ENCODE data around the gene MTR.

Gene MTR

DNA sequence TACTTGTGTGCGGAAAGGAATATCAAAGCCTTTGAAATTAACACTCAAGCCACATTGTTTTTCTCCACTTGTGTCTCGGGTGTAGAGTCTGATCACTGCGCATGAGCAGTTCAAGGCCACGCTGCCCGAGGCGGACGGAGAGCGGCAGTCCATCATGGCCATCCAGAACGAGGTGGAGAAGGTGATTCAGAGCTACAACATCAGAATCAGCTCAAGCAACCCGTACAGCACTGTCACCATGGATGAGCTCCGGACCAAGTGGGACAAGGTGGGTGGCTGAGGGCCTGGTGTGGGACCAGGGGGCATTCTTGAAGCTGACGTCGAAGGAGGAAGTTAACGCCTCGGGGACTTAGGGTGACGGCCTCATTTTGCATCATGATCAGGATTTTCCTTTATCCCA, 43.7 kb upstream of the MTR start:
- H3K4me3 ChIP-seq (replicated peaks; ENCODE audit: low read depth, low read length) = no peak overlapping the region
- no peak for DNase-seq (ENCODE audit: extremely low read depth, insufficient read length)
- H3K36me3 ChIP-seq (ENCODE audit: control insufficient read depth, insufficient read depth, low read length) = no peaks in the 10 kb centered on the region
- H3K27me3 ChIP-seq (replicated peaks; ENCODE audit: control insufficient read depth, insufficient read depth, low read length) = peaks cover 1% of the 10 kb centered on the region; the same call in 1 of the 2 replicates
- TF ChIP-seq, protein P1, sequence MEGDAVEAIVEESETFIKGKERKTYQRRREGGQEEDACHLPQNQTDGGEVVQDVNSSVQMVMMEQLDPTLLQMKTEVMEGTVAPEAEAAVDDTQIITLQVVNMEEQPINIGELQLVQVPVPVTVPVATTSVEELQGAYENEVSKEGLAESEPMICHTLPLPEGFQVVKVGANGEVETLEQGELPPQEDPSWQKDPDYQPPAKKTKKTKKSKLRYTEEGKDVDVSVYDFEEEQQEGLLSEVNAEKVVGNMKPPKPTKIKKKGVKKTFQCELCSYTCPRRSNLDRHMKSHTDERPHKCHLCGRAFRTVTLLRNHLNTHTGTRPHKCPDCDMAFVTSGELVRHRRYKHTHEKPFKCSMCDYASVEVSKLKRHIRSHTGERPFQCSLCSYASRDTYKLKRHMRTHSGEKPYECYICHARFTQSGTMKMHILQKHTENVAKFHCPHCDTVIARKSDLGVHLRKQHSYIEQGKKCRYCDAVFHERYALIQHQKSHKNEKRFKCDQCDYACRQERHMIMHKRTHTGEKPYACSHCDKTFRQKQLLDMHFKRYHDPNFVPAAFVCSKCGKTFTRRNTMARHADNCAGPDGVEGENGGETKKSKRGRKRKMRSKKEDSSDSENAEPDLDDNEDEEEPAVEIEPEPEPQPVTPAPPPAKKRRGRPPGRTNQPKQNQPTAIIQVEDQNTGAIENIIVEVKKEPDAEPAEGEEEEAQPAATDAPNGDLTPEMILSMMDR (IDR thresholded peaks at IDR 0.05; ENCODE audit: insufficient read depth, low read length, poor library complexity, severe bottlenecking) = no peak

DNA sequence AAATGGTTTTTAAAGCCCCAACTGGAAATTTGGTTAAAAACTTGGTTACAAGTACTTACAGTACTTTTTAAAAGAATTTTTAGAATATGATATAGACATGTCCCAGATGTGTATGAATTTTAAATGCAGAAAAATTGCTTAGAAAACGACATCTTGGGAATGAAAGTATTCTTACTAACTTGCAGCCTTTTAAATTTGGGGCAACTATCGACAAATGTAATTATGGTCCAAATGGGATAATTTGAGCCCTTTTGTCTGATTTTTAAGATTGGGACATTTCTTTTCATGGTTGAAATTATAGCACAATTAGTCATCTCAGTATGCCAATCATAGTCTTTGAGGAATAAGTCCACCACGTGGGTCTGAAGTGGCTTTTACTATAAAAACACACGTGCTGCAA, 43.2 kb upstream of the MTR start:
- no peak overlapping the region for H3K4me3 ChIP-seq (replicated peaks; ENCODE audit: low read depth, low read length)
- peaks cover 1% of the 10 kb centered on the region; the same call in 1 of the 2 replicates for H3K27me3 ChIP-seq (replicated peaks; ENCODE audit: control insufficient read depth, insufficient read depth, low read length)
- H3K36me3 ChIP-seq (ENCODE audit: control insufficient read depth, insufficient read depth, low read length) = no peaks in the 10 kb centered on the region
- TF ChIP-seq, protein P1 (IDR thresholded peaks at IDR 0.05; ENCODE audit: insufficient read depth, low read length, poor library complexity, severe bottlenecking) = no peak
- DNase-seq (ENCODE audit: extremely low read depth, insufficient read length) = no peak

DNA sequence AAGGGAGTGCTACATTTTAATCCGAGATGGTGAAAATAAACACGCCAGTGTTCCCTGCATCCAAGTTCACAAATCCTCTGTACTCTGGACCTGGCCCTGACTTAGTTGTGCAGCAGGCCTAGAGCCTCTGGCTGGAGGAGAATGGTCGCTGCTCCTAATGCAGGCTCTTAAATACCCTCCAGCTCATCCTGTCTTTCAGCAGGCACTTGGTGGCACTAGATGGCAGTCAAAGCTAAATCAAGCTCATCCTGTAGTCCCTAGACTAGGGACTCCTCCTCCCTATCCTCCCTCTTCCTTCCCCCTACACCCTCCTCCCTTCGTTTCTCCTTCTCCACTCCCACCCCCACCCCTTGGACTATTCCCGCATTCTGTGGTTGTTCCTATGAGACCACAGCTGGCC, 41.6 kb upstream of the MTR start:
- Histone ChIP-seq H3K4me3 (replicated peaks; ENCODE audit: low read depth, low read length) (no peak overlapping the region), H3K27me3 (replicated peaks; ENCODE audit: control insufficient read depth, insufficient read depth, low read length) (peaks cover 1% of the 10 kb centered on the region; the same call in 1 of the 2 replicates), H3K36me3 (ENCODE audit: control insufficient read depth, insufficient read depth, low read length) (no peaks in the 10 kb centered on the region)
- DNase-seq (ENCODE audit: extremely low read depth, insufficient read length) = no peak
- TF ChIP-seq, protein P1 (IDR thresholded peaks at IDR 0.05; ENCODE audit: insufficient read depth, low read length, poor library complexity, severe bottlenecking) = peak; percentile 30

DNA sequence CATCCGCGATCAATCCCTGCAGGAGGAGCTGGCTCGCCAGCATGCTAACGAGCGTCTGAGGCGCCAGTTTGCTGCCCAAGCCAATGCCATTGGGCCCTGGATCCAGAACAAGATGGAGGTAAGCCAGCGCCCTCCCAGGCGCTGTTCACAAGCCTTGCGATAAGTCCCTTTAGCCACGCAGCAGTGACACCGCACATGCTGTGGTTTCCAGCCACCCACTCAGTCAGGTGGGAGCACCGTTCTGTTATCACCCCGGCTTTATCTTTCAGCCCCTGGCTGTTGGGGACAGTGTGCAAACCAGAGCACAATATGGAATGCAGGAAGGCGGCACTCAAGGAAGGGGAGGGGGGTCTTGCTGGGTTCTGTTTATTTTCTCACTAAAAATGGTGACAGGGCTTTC, 41.1 kb upstream of the MTR start:
- no peak for DNase-seq (ENCODE audit: extremely low read depth, insufficient read length)
- no peak overlapping the region for H3K4me3 ChIP-seq (replicated peaks; ENCODE audit: low read depth, low read length)
- TF ChIP-seq, protein P1 (IDR thresholded peaks at IDR 0.05; ENCODE audit: insufficient read depth, low read length, poor library complexity, severe bottlenecking) = no peak
- no peaks in the 10 kb centered on the region for H3K36me3 ChIP-seq (ENCODE audit: control insufficient read depth, insufficient read depth, low read length)
- H3K27me3 ChIP-seq (replicated peaks; ENCODE audit: control insufficient read depth, insufficient read depth, low read length) = peaks cover 1% of the 10 kb centered on the region; the same call in 1 of the 2 replicates

DNA sequence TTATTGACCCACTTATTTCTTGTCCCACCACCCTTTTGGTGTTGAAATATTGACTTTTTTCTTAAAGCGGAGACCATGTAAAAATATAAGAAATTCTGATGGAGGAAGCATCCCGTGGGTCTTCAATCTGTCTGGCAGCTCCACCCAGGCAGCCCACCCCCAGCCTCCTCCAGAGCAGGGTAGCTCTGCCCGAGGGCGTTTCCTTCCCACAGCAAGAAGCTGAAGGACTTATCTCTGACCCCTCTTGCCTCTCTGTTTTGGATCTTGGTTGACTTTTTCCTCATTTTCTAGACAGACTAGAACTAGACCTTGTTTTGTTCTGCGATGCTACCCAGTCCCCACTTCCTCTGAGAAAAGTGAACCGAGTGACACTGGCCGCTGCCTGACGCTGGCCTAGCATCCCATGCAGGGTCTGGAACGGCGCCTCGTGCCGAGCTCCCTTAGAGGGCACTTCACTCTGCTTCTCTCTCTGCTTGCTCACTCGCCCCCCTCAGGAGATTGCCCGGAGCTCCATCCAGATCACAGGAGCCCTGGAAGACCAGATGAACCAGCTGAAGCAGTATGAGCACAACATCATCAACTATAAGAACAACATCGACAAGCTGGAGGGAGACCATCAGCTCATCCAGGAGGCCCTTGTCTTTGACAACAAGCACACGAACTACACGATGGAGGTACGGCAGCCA, 40.4 kb upstream of the MTR start:
- Histone ChIP-seq H3K36me3 (ENCODE audit: control insufficient read depth, insufficient read depth, low read length) (no peaks in the 10 kb centered on the region), H3K4me3 (replicated peaks; ENCODE audit: low read depth, low read length) (no peak overlapping the region), H3K27me3 (replicated peaks; ENCODE audit: control insufficient read depth, insufficient read depth, low read length) (peaks cover under 1% of the 10 kb centered on the region; the same call in 1 of the 2 replicates)
- DNase-seq (ENCODE audit: extremely low read depth, insufficient read length) = no peak
- TF ChIP-seq, protein P1 (IDR thresholded peaks at IDR 0.05; ENCODE audit: insufficient read depth, low read length, poor library complexity, severe bottlenecking) = no peak

All from GM06990 (cell line).